Fibroblast of lung (primary cell): ENCODE results near the gene CCDC12. TPM values are rescaled to one million over a fixed set of nuclear protein-coding genes. Genes with fewer than 3 reads are reported as not detected.

Experiments
- DNase-seq, 2 donors: peaks; one replicate each; pipeline versions ENCODE4 v3.0.0 to v3.0.0-alpha.2; 2010; ENCODE audit warnings: low read depth in 2 of 2
- H2AFZ ChIP-seq: 2 replicates; pipeline ENCODE4 v1.5.1; 2012; ENCODE audit warnings: low read length, control low read depth, inconsistent platforms
- H3K27ac ChIP-seq: 2 replicates; pipeline ENCODE4 v1.5.1; 2011; ENCODE audit warnings: low read length, control low read depth; ENCODE audit not compliant: insufficient read depth
- H3K27me3 ChIP-seq: 2 replicates; pipeline ENCODE4 v1.5.1; 2011; ENCODE audit warnings: mild to moderate bottlenecking, low read length; ENCODE audit not compliant: control insufficient read depth, insufficient read depth
- H3K36me3 ChIP-seq: 2 replicates; pipeline ENCODE4 v1.5.1; 2011; ENCODE audit warnings: low read length; ENCODE audit not compliant: control insufficient read depth, insufficient read depth
- H3K4me1 ChIP-seq: 2 replicates; pipeline ENCODE4 v1.5.1; 2011; ENCODE audit warnings: low read length; ENCODE audit not compliant: control insufficient read depth, insufficient read depth; ENCODE audit errors: extremely low read depth
- H3K4me2 ChIP-seq: 2 replicates; pipeline ENCODE4 v1.5.1; 2011; ENCODE audit warnings: low read length, control low read depth; ENCODE audit not compliant: insufficient read depth; ENCODE audit errors: extremely low read depth
- H3K4me3 ChIP-seq, 4 experiments: fragments of 200-600 bp in 1 of 4; sonication (generic) in 1 of 4; replicated peaks in 1 of 4; 2 replicates each; pipeline ENCODE4 v1.5.1; 2011 to 2016; ENCODE audit warnings: low read length in 4 of 4, low read depth in 3 of 4, mild to moderate bottlenecking in 3 of 4, control low read depth in 2 of 4, inconsistent platforms in 1 of 4, mixed read lengths in 1 of 4; ENCODE audit not compliant: insufficient read depth in 1 of 4; ENCODE audit errors: control extremely low read depth in 1 of 4
- H3K79me2 ChIP-seq: 2 replicates; pipeline ENCODE4 v1.5.1; 2012; ENCODE audit warnings: mild to moderate bottlenecking, low read length, inconsistent platforms; ENCODE audit not compliant: control insufficient read depth, insufficient read depth
- H3K9ac ChIP-seq: 2 replicates; pipeline ENCODE4 v1.5.1; 2011; ENCODE audit warnings: mild to moderate bottlenecking, low read length, control low read depth; ENCODE audit not compliant: insufficient read depth
- H3K9me3 ChIP-seq: 2 replicates; pipeline ENCODE4 v1.5.1; 2012; ENCODE audit warnings: low read depth, low read length; ENCODE audit not compliant: control insufficient read depth, insufficient read depth
- H4K20me1 ChIP-seq: 2 replicates; pipeline ENCODE4 v1.5.1; 2011; ENCODE audit warnings: low read length; ENCODE audit not compliant: control insufficient read depth, insufficient read depth; ENCODE audit errors: extremely low read depth
- CTCF ChIP-seq, 2 donors: IDR thresholded peaks in 1 of 2; conservative IDR thresholded peaks in 1 of 2; 1 replicate in 1 of 2; 2 replicates in 1 of 2; pipeline ENCODE4 v1.5.1; 2011 to 2012; ENCODE audit warnings: low read length in 2 of 2, control low read depth in 1 of 2, inconsistent platforms in 1 of 2, low read depth in 1 of 2, mild to moderate bottlenecking in 1 of 2
- EZH2 ChIP-seq: IDR thresholded peaks from 2 replicates; pipeline ENCODE4 v1.5.1; 2012; ENCODE audit warnings: low read length, control low read depth, mild to moderate bottlenecking; ENCODE audit errors: missing control alignments
- polyA plus RNA-seq, 2 donors: library from polyadenylated mRNA; depleted of rRNA in 1 of 2; stranded (reverse) in 1 of 2; unstranded in 1 of 2; fragments of >200 nt; gene quantifications; 2 replicates each; pipeline ENCODE4 v1.2.1, GENCODE V29; 2011 to 2012; ENCODE audit warnings: missing spikeins in 1 of 2
- total RNA-seq: library from RNA; depleted of rRNA; stranded (reverse); fragments of >200 nt; gene quantifications from 2 replicates; pipeline ENCODE4 v1.2.1, GENCODE V29; 2014

CCDC12 gene
- total and polyA plus RNA-seq, 2 donors (not counting 1 experiment from before 2014, with no cell fraction given) = 28.0 to 29.2 TPM

DNA sequence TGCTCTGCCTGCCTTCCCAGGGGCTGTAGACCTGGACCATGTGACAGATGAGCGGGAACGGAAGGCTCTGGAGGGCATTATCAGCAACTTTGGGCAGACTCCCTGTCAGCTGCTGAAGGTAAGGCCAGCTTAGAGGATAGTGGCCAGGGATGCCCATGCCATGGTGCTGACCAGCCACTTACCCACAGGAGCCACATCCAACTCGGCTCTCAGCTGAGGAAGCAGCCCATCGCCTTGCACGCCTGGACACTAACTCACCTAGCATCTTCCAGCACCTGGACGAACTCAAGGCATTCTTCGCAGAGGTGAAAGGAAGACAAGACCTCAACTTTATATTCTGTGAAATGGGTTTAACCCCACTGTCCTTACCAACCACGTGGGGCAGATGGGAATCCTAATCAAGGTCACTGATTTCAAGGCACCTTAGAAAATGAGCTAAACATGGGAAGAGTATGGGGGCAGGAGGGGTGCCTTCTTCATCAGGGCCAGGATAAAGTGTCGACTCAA is 29.7 kb upstream of the CCDC12 start:
- Histone ChIP-seq H3K4me3 (no peak overlapping the region), H3K27ac (no peak overlapping the region), H4K20me1 (no peaks in the 10 kb centered on the region), H3K9ac (no peak overlapping the region), H2AFZ (no peak overlapping the region), H3K36me3 (no peaks in the 10 kb centered on the region), H3K27me3 (no peaks in the 10 kb centered on the region), H3K4me2 (no peak overlapping the region), H3K79me2 (no peaks in the 10 kb centered on the region), H3K9me3 (no peaks in the 10 kb centered on the region), H3K4me1 (peaks cover 6% of the 10 kb centered on the region)
- no peak for DNase-seq
- TF ChIP-seq CTCF (conservative IDR thresholded peaks at IDR 0.05 in 1 of 2, IDR thresholded peaks at IDR 0.05 in 1 of 2; ENCODE audit: low read depth in 1 of 2, low read length in 2 of 2) (no peak), EZH2 (no peak)

GRCh38 chr3:47005212-47006144 is 28.9 kb upstream of the CCDC12 start:
- Histone ChIP-seq H3K27me3 (no peaks in the 10 kb centered on the region), H3K4me2 (no peak overlapping the region), H3K4me1 (peaks cover 6% of the 10 kb centered on the region), H3K79me2 (no peaks in the 10 kb centered on the region), H3K4me3 (no peak overlapping the region), H3K36me3 (no peaks in the 10 kb centered on the region), H3K27ac (no peak overlapping the region), H4K20me1 (no peaks in the 10 kb centered on the region), H3K9ac (no peak overlapping the region), H2AFZ (no peak overlapping the region), H3K9me3 (no peaks in the 10 kb centered on the region)
- TF ChIP-seq CTCF (conservative IDR thresholded peaks at IDR 0.05 in 1 of 2, IDR thresholded peaks at IDR 0.05 in 1 of 2; ENCODE audit: low read depth in 1 of 2, low read length in 2 of 2) (no peak), EZH2 (no peak)
- DNase-seq = no peak

DNA sequence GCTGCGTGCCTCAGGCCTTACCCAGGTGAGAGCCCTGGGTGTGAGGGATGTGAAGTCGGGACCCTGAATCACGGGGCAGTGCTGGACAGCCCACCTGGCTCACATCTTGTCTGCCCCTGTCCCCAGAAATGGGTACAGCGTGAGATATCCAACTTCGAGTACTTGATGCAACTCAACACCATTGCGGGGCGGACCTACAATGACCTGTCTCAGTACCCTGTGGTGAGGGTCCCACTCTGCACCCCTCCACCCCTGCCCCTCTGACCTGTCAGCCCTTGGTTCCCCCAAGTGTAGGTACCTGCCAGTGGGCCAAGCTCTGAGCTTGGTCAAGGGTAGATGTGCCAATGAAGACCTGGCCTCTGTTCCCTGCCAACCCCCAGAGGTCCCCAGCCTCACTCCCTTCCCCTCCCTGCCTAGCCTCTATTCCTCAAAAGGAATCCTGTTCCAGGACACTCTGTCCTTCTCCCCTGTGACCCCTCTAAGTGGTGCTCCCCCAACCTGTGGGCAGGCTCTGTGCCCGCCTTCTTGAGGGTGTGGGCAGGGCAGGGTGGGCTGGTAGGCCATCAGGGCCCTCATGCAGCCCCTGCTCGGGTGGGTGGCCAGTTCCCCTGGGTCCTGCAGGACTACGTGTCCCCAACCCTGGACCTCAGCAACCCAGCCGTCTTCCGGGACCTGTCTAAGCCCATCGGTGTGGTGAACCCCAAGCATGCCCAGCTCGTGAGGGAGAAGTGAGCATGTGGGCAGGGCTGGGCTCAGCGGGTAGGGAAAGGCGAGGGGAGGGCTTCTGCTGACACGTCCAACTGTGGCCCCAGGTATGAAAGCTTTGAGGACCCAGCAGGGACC is 28.0 kb upstream of the CCDC12 start:
- TF ChIP-seq CTCF (conservative IDR thresholded peaks at IDR 0.05 in 1 of 2, IDR thresholded peaks at IDR 0.05 in 1 of 2; ENCODE audit: low read depth in 1 of 2, low read length in 2 of 2) = no peak
- TF ChIP-seq EZH2 = no peak
- Histone ChIP-seq H3K4me1 (peaks cover under 1% of the 10 kb centered on the region), H3K79me2 (no peaks in the 10 kb centered on the region), H2AFZ (no peak overlapping the region), H3K36me3 (no peaks in the 10 kb centered on the region), H4K20me1 (no peaks in the 10 kb centered on the region), H3K9ac (no peak overlapping the region), H3K9me3 (no peaks in the 10 kb centered on the region), H3K27ac (no peak overlapping the region), H3K4me3 (no peak overlapping the region), H3K4me2 (no peak overlapping the region), H3K27me3 (no peaks in the 10 kb centered on the region)
- DNase-seq = no peak
